GM12864 (cell line): Measurements from ENCODE around the gene RBM5.

Source experiments
- DNase-seq: peaks from one replicate; pipeline ENCODE4 v3.0.0-alpha.2; 2011; ENCODE audit warnings: low read depth
- H3K4me3 ChIP-seq: 2 replicates; pipeline ENCODE4 v1.5.1; 2011; ENCODE audit warnings: mild to moderate bottlenecking, low read depth, low read length, control low read depth
- CTCF ChIP-seq: IDR thresholded peaks from 2 replicates; pipeline ENCODE4 v1.5.1; 2011; ENCODE audit warnings: low read depth, mild to moderate bottlenecking, moderate library complexity, low read length, control low read depth, inconsistent platforms; ENCODE audit errors: missing control alignments

The RBM5 gene

DNA sequence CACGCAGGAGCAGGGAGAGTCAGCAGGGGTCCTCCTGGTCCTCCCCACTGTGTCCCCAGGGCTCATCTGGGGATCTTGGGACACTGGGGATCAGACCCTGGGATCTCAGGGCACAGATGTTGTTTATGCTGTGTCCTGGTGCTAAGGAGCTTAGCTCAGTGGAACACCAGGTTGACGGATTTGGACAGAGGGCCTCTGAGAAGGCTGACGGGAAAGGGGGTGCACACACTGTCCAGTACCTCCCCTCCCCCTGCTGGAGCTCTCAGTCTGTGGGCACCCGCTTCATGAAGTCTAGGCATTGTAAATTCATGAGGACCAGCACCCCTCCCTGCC, 44.5 kb downstream of the RBM5 start:
- no peak overlapping the region for H3K4me3 ChIP-seq
- TF ChIP-seq CTCF, result no peak
- no peak for DNase-seq

GRCh38 chr3:50134367-50134766, 45.6 kb downstream of the RBM5 start:
- DNase-seq, result no peak
- H3K4me3 ChIP-seq, result no peak overlapping the region
- TF ChIP-seq CTCF, result no peak

GRCh38 chr3:50135964-50136363, 47.2 kb downstream of the RBM5 start:
- TF ChIP-seq CTCF, result no peak
- no peak for DNase-seq
- H3K4me3 ChIP-seq, result no peak overlapping the region

GRCh38 chr3:50136714-50137405, 48.1 kb downstream of the RBM5 start:
- no peak overlapping the region for H3K4me3 ChIP-seq
- TF ChIP-seq CTCF, result no peak
- DNase-seq, result no peak

DNA sequence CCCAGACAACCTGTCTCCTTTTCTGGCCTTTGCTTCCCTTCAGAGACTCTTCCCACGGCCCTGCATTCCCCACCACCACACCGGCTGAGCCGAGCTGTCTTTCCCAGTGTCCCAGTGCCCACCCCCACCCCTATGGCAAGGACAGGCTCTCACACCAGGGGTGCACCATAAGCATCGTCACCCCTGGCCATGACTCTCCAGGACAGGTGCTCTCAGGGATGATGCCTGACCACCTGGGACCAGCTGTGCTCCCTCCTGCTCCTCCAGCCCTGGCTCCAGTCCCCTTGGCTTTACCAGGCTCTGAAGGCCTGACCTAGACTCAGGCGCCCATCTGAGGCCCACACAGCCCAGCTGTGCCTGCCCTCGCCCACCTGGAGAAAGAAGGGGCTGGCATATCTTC, 48.8 kb downstream of the RBM5 start:
- no peak for TF ChIP-seq CTCF
- no peak for DNase-seq
- no peak overlapping the region for H3K4me3 ChIP-seq

DNA sequence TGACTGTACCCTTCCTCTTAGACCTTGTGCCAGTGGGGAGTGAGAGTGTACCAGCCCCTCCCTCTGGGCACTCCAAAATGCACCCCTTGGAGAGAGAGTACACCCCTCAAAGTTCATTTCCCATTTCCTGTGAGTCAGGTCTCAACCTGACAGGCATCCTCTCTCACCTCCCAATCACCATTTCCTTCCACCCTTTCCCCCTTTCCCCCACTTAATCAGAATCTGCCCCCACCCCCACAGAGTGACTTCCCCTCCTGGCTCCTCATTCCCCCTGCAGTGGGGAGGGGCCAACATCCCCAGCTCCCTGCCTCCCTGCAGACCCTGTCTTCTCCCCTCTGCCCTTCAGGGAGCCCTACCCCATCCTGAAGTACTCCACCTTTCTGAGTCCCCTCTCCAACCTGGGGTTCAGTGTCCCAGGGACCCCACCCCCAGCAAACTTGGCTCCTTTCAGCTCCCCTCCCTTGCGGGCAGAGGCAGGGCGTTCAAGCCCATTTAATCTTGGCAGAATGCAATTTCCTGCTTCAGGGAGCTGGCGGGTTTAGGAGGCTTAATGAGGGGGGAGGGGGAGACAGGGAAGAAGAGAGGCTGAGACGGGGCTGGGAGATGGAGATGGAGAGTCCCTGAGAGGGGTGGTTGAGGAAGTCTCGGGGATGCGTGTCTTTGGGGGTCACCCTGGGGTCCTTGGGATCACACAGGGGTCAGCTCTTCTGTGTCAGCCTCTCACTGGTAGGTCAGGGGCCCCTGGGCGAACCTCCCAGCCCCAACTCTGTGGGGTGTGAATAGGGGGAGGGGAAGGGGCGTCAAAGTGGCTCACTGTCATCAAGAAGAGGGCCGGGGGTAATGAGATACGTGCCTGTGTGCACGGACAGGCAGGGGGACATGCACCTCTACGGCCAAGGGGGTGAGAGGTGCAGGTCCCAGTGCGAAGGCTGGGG, 49.8 kb downstream of the RBM5 start:
- TF ChIP-seq CTCF, result no peak
- no peak overlapping the region for H3K4me3 ChIP-seq
- DNase-seq, result no peak

GRCh38 chr3:50139308-50139707, 50.6 kb downstream of the RBM5 start:
- no peak overlapping the region for H3K4me3 ChIP-seq
- DNase-seq, result no peak
- no peak for TF ChIP-seq CTCF
